ENCODE results near the gene PLXNB3. TPM values are rescaled to one million over a fixed set of nuclear protein-coding genes. Genes with fewer than 3 reads are reported as not detected.

Gene PLXNB3
- total RNA-seq, 1 donor from 2014 or later, result 0.98 TPM

DNA sequence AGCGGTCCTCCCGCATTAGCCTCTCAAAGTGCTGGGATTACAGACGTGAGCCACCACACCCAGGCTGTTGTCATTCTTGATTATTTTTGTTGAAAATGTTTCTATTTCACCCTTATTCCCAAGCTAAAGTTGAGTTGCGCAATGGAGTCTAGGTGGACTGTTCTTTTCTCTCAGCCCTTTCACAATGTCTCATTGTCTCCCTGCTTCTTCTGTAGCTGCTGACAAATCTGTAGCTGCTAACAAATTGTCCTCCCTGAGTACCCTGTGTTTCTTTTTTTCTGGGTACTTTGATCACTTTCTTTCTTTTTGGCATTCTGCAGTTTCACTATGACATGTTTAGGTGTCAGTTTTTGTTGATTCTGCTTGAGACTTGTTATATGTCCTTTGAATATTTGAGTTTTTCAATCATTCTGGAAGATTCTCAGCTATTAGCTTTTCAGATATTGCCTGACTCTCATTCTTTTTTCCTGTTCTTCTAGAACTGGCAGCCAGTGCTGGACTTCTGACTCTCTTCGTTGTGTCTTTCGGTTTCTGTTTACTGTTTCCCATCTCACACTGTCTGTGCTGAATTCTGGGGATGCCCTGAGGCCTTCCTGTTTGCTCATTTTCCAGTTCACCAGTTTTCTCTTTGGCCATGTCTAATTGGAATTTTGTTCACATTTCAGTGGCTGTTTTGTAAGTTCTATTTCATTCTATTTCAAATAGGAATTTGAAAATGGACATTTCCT, 32.8 kb upstream of the PLXNB3 start:
- peaks cover 16% of the 10 kb centered on the region for H3K36me3 Mint-ChIP-seq (ENCODE audit: insufficient read depth)
- H3K4me1 Mint-ChIP-seq (ENCODE audit: low read depth), result peaks cover 10% of the 10 kb centered on the region
- no peak overlapping the region for H3K27ac Mint-ChIP-seq
- peaks cover 18% of the 10 kb centered on the region for H3K9me3 Mint-ChIP-seq (ENCODE audit: low read depth)
- H3K27me3 Mint-ChIP-seq, result no peaks in the 10 kb centered on the region
- H3K4me3 Mint-ChIP-seq (ENCODE audit: low read depth), result no peak overlapping the region
- TF ChIP-seq, protein P1, sequence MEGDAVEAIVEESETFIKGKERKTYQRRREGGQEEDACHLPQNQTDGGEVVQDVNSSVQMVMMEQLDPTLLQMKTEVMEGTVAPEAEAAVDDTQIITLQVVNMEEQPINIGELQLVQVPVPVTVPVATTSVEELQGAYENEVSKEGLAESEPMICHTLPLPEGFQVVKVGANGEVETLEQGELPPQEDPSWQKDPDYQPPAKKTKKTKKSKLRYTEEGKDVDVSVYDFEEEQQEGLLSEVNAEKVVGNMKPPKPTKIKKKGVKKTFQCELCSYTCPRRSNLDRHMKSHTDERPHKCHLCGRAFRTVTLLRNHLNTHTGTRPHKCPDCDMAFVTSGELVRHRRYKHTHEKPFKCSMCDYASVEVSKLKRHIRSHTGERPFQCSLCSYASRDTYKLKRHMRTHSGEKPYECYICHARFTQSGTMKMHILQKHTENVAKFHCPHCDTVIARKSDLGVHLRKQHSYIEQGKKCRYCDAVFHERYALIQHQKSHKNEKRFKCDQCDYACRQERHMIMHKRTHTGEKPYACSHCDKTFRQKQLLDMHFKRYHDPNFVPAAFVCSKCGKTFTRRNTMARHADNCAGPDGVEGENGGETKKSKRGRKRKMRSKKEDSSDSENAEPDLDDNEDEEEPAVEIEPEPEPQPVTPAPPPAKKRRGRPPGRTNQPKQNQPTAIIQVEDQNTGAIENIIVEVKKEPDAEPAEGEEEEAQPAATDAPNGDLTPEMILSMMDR (IDR thresholded peaks at IDR 0.05; ENCODE audit: unreplicated experiment), result no peak
- no peak for DNase-seq (ENCODE audit: low spot score, unreplicated experiment)

DNA sequence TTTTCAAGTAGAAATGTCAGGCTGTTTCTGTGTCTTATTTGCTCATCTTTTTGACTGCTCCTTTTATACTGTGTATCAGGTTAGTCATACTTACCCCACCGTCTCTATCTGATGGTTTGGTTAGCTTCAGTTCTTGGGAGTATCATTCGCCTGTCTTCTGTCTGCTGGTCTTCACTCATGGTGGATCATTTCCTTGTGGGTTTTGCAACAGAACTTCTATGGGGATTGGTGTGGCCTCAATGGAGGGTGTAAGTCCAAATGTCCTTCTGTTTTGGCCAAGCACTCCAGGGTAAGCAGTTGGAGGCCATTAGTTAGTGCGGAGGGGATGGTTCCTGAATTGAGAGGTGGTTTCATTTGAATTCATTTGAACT, 32.2 kb upstream of the PLXNB3 start:
- DNase-seq (ENCODE audit: low spot score, unreplicated experiment), result no peak
- Mint-ChIP-seq H3K4me3 (ENCODE audit: low read depth) (no peak overlapping the region), H3K4me1 (ENCODE audit: low read depth) (peaks cover 9% of the 10 kb centered on the region), H3K36me3 (ENCODE audit: insufficient read depth) (peaks cover 18% of the 10 kb centered on the region), H3K27me3 (no peaks in the 10 kb centered on the region), H3K27ac (no peak overlapping the region), H3K9me3 (ENCODE audit: low read depth) (peaks cover 18% of the 10 kb centered on the region)
- TF ChIP-seq, protein P1 (IDR thresholded peaks at IDR 0.05; ENCODE audit: unreplicated experiment), result no peak

DNA sequence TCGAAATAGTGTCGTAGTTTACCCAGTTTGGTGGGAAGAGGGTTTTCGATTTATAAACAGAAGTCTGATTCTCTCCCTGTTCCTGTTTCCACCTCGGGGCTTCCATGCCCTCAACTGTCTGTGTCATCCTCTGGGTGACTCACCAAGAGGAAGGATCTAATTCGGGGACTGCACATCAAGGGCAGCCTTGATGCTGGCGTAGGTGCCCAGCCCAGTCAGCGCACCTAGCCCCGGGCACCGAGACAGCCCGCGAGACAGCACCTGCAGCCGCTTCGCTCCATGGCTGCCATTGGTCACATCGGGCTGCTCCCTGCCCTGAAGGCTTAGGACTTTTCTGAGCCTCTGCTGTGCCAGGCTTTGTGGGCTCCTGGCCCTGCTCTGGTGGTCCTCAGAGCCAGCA, 31.6 kb upstream of the PLXNB3 start:
- Mint-ChIP-seq H3K9me3 (ENCODE audit: low read depth) (peaks cover 18% of the 10 kb centered on the region), H3K27me3 (no peaks in the 10 kb centered on the region)

DNA sequence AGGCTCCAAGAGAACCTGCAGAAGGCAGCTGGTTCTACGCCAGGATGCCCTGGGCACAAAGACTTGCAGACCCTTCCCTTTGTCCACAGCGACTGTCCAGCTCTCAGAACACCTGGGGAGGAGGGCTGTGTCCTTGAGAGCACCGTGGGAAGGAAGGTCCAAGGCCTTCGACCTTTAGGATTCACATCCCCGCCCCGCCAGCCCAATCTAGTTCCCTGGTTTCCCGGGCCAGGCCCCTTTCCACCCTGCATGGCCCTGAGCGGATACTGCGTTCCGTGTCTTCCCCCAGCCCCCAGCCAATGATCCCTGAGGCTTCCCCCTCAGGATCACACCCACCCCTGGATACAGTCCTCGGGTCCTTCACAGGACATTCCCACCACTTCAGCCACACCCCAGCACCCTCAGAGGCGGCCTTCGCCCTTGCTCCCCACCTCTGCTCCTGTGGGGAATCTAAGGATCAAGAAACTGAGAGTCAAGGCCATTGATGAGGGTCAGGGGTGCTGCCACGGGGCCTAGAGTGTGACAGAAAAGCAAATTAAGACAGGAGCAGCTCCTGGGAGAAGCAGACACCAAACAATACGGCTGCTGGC, 30.3 kb upstream of the PLXNB3 start:
- H3K27me3 Mint-ChIP-seq, result no peaks in the 10 kb centered on the region

More for the DNA sequence above, 31.6 kb upstream of the PLXNB3 start:
- Mint-ChIP-seq H3K4me3 (ENCODE audit: low read depth) (no peak overlapping the region), H3K36me3 (ENCODE audit: insufficient read depth) (peaks cover 18% of the 10 kb centered on the region), H3K4me1 (ENCODE audit: low read depth) (peaks cover 4% of the 10 kb centered on the region), H3K27ac (no peak overlapping the region)
- no peak for DNase-seq (ENCODE audit: low spot score, unreplicated experiment)
- TF ChIP-seq, protein P1 (IDR thresholded peaks at IDR 0.05; ENCODE audit: unreplicated experiment), result no peak

DNA sequence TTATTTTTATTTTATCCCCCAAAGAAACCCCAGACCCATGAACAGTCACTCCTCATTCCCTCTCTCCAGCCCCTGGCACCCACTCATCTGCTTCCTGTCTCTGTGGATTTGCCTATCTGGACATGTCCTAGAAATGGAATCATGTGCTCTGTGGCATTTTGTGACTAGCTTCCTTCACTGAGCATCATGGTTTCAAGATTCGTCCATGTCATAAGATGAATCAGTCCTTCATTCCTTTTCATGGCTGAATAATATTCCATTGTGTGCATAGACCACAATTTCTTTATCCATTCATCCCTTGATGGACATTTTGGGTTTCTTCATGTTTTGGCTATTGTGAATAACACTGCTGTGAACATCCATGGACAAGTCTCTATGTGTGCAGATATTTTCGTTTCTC, 29.2 kb upstream of the PLXNB3 start:
- Mint-ChIP-seq H3K4me1 (ENCODE audit: low read depth) (no peaks in the 10 kb centered on the region), H3K4me3 (ENCODE audit: low read depth) (no peak overlapping the region), H3K9me3 (ENCODE audit: low read depth) (peaks cover 24% of the 10 kb centered on the region), H3K27me3 (no peaks in the 10 kb centered on the region), H3K36me3 (ENCODE audit: insufficient read depth) (peaks cover 20% of the 10 kb centered on the region), H3K27ac (peak overlapping the region; percentile 62)
- TF ChIP-seq, protein P1 (IDR thresholded peaks at IDR 0.05; ENCODE audit: unreplicated experiment), result no peak
- DNase-seq (ENCODE audit: low spot score, unreplicated experiment), result no peak

More for the DNA sequence above, 30.3 kb upstream of the PLXNB3 start:
- TF ChIP-seq, protein P1 (IDR thresholded peaks at IDR 0.05; ENCODE audit: unreplicated experiment), result no peak
- H3K27ac Mint-ChIP-seq, result no peak overlapping the region
- DNase-seq (ENCODE audit: low spot score, unreplicated experiment), result no peak
- no peaks in the 10 kb centered on the region for H3K4me1 Mint-ChIP-seq (ENCODE audit: low read depth)
- H3K9me3 Mint-ChIP-seq (ENCODE audit: low read depth), result peaks cover 23% of the 10 kb centered on the region
- H3K36me3 Mint-ChIP-seq (ENCODE audit: insufficient read depth), result peaks cover 18% of the 10 kb centered on the region
- no peak overlapping the region for H3K4me3 Mint-ChIP-seq (ENCODE audit: low read depth)
